ENCODE measurements around the gene GLRX.
A peak's percentile ranks its signal among the peaks of the same experiment; 100 is the strongest.

GLRX gene

DNA sequence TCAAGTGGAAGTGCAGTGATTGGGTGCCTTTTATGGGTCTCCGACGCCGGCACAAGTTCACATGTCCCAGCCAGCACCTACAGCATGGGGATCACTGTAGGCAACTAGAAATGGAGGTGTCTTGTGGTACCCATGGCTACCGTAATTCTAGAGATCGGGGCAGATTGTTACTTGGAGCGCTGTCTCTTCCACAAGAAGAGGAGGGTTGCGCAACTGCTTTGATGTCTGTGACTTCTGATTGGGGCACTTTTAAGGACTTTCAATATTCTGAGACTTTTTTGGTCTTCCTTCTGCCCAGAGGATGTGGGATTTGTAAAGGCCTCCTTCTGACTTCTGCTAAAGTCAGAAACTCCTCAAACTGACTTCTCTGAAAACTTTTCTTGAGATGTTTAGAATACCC is 41.9 kb downstream of the GLRX start:
- no peak for DNase-seq (ENCODE audit: low spot score)

DNA sequence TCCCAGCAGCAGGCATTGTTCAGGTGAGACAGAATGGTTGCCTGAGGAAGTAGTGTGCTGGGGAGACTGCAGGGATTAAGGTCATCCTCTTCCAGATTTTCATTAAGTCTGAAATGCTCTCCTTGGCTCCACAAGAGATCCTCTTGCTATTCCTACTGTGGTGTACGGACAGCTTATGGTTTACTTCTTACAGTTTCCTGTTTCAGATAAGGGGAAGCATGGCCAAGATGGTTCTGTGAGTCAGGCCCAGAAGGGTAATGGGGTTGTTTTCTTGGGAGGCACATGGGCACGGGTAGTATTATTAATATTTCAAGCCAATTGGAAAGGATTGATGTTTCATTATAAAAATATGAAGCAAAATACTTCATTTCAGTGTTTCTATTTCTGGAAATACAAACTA is 42.9 kb downstream of the GLRX start:
- DNase-seq (ENCODE audit: low spot score) = no peak

GRCh38 chr5:95778713-95779436 is 43.7 kb downstream of the GLRX start:
- DNase-seq (ENCODE audit: low spot score) = no peak

DNA sequence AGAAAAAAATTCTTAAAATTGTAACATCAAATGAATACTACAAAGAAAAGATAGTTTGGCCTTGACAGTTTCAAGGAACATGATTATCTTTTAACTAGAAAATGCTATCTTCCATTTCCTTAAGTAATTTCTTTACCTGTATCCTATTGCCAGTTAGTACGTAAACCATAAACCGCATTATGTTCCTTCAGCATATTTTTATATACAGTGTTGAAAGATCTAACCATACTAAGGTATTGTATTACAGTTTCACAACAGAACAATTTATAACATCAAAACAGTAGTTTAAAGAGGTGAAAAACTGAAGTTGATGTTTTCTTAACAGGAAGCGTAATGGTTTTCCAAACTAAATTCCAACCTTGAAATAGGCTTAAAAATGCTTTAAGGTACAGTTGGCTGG is 45.1 kb downstream of the GLRX start:
- no peak for DNase-seq (ENCODE audit: low spot score)

DNA sequence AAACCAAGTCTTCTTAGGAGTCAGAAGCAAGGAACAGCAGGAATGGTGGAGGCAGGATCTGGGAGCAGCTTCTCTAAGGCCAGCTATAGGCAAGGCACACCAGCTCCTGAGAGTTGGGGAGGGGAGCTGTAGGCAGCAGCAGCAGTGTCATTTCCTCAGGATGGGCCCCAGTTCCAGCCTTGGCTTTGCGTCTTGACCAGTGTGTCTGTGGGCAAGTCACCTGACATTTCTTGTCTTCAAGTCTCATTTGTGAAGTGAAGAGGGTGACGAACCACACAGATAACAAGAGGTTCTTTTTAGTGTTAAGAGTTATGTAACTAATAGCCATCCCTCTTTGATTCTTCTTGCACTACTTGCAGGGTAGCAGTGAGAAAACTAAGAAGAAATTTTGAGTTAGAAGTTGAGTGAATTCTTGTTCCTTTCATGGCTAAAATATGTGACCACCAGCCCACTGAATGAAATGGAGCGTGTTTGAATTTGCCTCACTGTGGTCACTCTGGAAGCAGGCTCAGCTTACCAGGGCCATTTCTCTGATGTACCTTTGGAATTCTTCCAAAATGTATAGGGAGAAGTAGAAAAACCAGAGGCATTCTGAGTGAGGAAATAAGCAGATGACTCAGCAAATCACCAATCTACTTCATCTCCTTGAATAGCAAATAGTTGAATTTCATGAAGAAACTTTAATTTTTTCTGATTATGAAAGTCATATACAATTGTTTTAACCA is 49.0 kb downstream of the GLRX start:
- DNase-seq (ENCODE audit: low spot score) = no peak

DNA sequence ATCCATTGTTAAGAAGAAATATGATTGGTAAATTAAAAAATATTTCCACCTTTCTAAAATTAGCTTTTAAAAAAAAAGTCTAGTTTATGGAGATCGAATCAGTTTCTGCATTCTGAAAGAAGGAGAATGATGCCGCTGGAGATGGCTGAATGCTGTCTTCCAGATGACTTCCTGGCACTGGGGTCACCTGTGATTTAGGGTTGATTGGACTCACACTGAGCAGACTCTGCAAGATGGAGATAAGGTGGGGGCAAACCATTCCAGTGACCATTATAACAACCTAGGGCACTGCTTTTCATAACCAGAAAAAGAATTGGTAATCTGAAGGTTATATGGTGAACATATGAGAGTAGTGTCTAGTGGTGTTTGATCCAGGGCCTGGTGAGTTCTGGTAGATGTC is 50.6 kb downstream of the GLRX start:
- DNase-seq (ENCODE audit: low spot score) = no peak

DNA sequence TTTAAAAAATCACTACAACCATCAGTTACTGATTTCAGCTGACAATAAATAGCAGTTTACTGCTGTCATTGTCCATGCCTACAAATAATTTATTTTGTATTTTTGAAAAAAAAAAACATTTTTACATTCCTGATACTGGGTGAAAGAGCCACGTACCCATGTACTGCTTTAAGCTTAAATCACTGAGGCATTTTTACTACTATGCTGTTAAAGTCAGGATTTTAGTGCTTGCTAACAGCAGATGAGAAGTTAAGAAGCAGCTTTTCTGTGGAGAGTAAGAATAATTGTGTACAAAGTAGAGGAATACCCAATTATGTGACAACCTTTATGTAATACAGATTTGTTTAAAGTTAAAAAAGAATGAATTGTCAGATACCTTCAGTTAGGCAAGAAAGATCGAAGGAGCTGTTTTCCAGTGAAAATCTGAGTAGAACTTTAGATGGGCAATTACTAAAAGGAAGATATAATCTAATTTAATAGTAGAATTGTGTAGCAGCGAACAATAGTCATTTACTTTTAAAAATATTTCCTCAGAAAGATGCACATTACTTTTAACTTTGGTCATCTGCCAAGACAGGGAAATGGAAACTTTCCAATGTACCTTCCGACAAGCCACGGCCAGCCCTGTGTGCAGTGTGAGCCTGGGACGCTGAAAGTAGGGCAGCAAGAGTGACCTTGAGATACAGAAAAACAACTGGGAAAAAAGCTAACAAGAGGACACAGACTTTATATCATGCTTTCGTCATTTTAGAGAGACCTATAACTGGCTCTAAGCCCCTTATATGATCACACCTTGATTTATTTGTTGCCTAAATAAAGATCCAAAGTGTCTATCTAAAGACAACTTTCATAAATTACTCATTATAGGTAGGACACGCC is 51.5 kb downstream of the GLRX start:
- peak; percentile 20 for DNase-seq (ENCODE audit: low spot score)

DNA sequence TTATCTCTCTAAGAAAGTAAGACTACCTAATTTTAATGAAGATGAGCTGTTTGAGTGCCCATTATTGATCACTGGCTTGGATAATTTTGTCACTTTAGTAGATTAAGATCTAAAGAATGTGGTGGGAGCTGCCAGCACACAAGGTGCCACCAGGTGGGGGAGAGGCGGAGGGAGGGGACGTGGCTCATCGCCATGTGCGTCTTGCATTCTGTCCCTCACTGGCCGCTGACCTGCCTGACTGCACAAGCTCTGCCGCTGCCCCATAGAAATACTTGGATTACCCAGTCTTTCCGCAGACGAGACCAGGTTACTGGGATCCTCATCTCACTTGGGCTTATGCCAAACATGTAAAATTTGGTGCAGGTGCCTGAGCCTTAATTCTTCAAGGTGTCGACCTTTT is 53.8 kb downstream of the GLRX start:
- no peak for DNase-seq (ENCODE audit: low spot score)

DNA sequence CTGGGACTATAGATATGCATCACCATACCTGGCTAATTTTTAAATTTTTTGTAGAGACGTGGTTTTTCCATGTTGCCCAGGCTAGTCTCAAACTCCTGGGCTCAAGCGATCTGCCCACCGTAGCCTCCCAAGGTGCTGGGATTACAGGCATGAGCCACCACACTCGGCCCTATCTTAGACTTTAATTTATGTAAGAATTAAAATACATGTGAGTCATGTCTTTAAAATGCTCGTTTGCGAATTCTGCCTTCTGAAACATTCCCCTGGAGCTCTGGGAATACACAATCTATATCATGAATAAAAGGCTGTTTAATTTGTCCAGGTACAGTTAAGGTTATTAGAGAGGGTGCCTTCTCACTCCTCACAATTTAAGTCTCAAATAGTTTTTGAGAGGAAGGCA is 58.6 kb downstream of the GLRX start:
- DNase-seq (ENCODE audit: low spot score) = no peak

Data from cerebellar cortex (tissue), 1 donor.